Upper lobe of left lung (tissue), 6 donors: ENCODE results near the gene ARL4D. TPM values are rescaled to one million over a fixed set of nuclear protein-coding genes. Genes with fewer than 3 reads are reported as not detected.

Experiments
- ATAC-seq, 2 donors: fragments of 200-7000 bp; cut with Tn5 transposase; one replicate each; pipeline ENCODE4 v1.9.1; 2022; ENCODE audit warnings: mild to moderate bottlenecking in 2 of 2, moderate library complexity in 2 of 2; ENCODE audit not compliant: low FRiP score in 2 of 2
- DNase-seq, 2 donors: peaks; one replicate each; pipeline ENCODE4 v3.0.0-alpha.2; 2019 to 2020
- H3K27ac ChIP-seq, 4 donors: fragments of 200-600 bp; sonication (generic); one replicate each; pipeline ENCODE4 v1.5.1; 2016 to 2019
- H3K27me3 ChIP-seq, 4 donors: fragments of 200-600 bp; sonication (generic); one replicate each; pipeline ENCODE4 v1.5.1; 2017 to 2019
- H3K36me3 ChIP-seq, 4 donors: fragments of 200-600 bp; sonication (generic); one replicate each; pipeline ENCODE4 v1.5.1; 2016 to 2019
- H3K4me1 ChIP-seq, 4 donors: fragments of 200-600 bp; sonication (generic); one replicate each; pipeline ENCODE4 v1.5.1; 2018 to 2019
- H3K4me3 ChIP-seq, 4 donors: fragments of 200-600 bp; sonication (generic); one replicate each; pipeline ENCODE4 v1.5.1; 2017 to 2019; ENCODE audit warnings: mild to moderate bottlenecking in 2 of 4, moderate library complexity in 1 of 4
- H3K9me3 ChIP-seq, 4 donors: fragments of 200-600 bp; sonication (generic); one replicate each; pipeline ENCODE4 v1.5.1; 2018 to 2019
- CTCF ChIP-seq, 6 experiments: fragments of 450-650 bp in 4 of 6; fragments of 200-600 bp in 2 of 6; sonication (generic) in 2 of 6; IDR thresholded peaks; one replicate each; pipeline ENCODE4 v1.5.1; 2016 to 2019; ENCODE audit warnings: antibody characterized with exemption in 6 of 6
- EP300 ChIP-seq, 4 donors: sonication (generic); formaldehyde crosslinking; IDR thresholded peaks; one replicate each; pipeline ENCODE4 v1.5.1; 2017; ENCODE audit warnings: antibody characterized with exemption in 4 of 4, control low read depth in 2 of 4
- POLR2A ChIP-seq, 4 donors: fragments of 450-650 bp; IDR thresholded peaks; one replicate each; pipeline ENCODE4 v1.5.1; 2016 to 2017; ENCODE audit warnings: antibody characterized with exemption in 4 of 4, mild to moderate bottlenecking in 2 of 4
- POLR2AphosphoS5 ChIP-seq, 2 donors: sonication (generic); formaldehyde crosslinking; IDR thresholded peaks; one replicate each; pipeline ENCODE4 v1.5.1; 2017; ENCODE audit warnings: antibody characterized with exemption in 2 of 2
- WGBS, 2 donors: methylation state at CpG; one replicate each; pipeline ENCODE4 v1.1.5; 2017 to 2018; 5-methylcytosine and 5-hydroxymethylcytosine counted together
- total RNA-seq, 6 donors: library from RNA; depleted of rRNA in 4 of 6; stranded (reverse); fragments of >200 nt in 4 of 6; gene quantifications; one replicate each; pipeline versions ENCODE4 v1.1.0 to v1.2.1, GENCODE V29; 2016 to 2021
- donor health status: DM: no; HTN: no; CAD: no; lungs with moderate emphysema.
- donor health status: DM: no; HTN: yes; CAD: no; lungs with severe emphysema.

Gene ARL4D
- total RNA-seq, 6 donors from 2014 or later = 6.5 to 24.2 (median 9.4) TPM

DNA sequence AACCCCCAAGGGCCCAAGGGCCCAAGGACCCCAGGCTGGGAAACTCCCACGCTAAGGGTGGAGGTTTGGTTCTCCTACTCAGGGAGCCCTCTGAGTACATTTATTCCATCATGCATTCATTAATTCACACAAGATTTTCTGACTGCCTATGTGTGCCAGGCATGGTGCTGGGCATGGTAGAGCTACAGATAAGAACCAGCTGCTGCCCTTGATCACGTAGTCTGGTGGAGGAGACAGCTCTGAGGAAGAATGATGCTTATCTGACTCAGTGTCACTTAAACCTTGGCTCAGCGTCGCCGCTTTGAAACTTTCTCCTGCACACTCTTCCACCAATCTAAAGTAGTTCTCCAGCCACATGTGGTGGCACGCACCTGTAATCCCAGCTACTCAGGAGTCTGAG is 3.6 kb upstream of the ARL4D start:
- H3K36me3 ChIP-seq = peaks cover 0 to 3% (median 0%) of the 10 kb centered on the region in 4 donors
- no peak overlapping the region for H3K4me3 ChIP-seq
- peaks cover 16 to 41% (median 27%) of the 10 kb centered on the region in 4 donors for H3K4me1 ChIP-seq
- no peak for ATAC-seq
- TF ChIP-seq EP300 (IDR thresholded peaks at IDR 0.05) (no peak), CTCF (IDR thresholded peaks at IDR 0.05) (no peak), POLR2AphosphoS5 (IDR thresholded peaks at IDR 0.05) (no peak), POLR2A (IDR thresholded peaks at IDR 0.05) (no peak)
- no peak for DNase-seq
- no peaks in the 10 kb centered on the region for H3K27me3 ChIP-seq
- 93 to 95% methylated on average over 6 of the region's 6 CpGs for WGBS, 2 donors
- no peaks in the 10 kb centered on the region for H3K9me3 ChIP-seq
- peak overlapping the region in 1 of 4 donors; percentile 74 for H3K27ac ChIP-seq

GRCh38 chr17:43396491-43397060 is 2.2 kb upstream of the ARL4D start:
- DNase-seq (no peak), ATAC-seq (no peak)
- Histone ChIP-seq H3K4me3 (no peak overlapping the region), H3K36me3 (peaks cover 0 to 6% (median 0%) of the 10 kb centered on the region in 4 donors), H3K27me3 (no peaks in the 10 kb centered on the region), H3K4me1 (peaks cover 27 to 53% (median 38%) of the 10 kb centered on the region in 4 donors), H3K9me3 (no peaks in the 10 kb centered on the region), H3K27ac (peak overlapping the region in 3 of 4 donors; percentile 1 to 94 (median 62))
- WGBS, 2 donors = 62 to 64% methylated on average over 5 of the region's 5 CpGs
- peak in 1 of 2 donors; percentile 23 for TF ChIP-seq POLR2AphosphoS5 (IDR thresholded peaks at IDR 0.05)
- TF ChIP-seq POLR2A (IDR thresholded peaks at IDR 0.05) = no peak
- no peak for TF ChIP-seq EP300 (IDR thresholded peaks at IDR 0.05)

GRCh38 chr17:43399839-43400328 is 1.1 kb downstream of the ARL4D start:
- Histone ChIP-seq H3K4me1 (peaks cover 25 to 49% (median 30%) of the 10 kb centered on the region in 4 donors), H3K4me3 (peak overlapping the region; percentile 27 to 88 (median 73)), H3K36me3 (peaks cover 0 to 9% (median 0%) of the 10 kb centered on the region in 4 donors), H3K9me3 (no peaks in the 10 kb centered on the region), H3K27ac (peak overlapping the region; percentile 70 to 94 (median 89)), H3K27me3 (no peaks in the 10 kb centered on the region)
- peak in 1 of 2 donors; percentile 14 for ATAC-seq
- TF ChIP-seq POLR2AphosphoS5 (IDR thresholded peaks at IDR 0.05) (no peak), POLR2A (IDR thresholded peaks at IDR 0.05) (no peak), EP300 (IDR thresholded peaks at IDR 0.05) (no peak), CTCF (IDR thresholded peaks at IDR 0.05) (no peak)
- WGBS, 2 donors = 59 to 79% methylated on average over 14 to 28 of the region's 28 CpGs
- DNase-seq = peak; percentile 39 to 77

DNA sequence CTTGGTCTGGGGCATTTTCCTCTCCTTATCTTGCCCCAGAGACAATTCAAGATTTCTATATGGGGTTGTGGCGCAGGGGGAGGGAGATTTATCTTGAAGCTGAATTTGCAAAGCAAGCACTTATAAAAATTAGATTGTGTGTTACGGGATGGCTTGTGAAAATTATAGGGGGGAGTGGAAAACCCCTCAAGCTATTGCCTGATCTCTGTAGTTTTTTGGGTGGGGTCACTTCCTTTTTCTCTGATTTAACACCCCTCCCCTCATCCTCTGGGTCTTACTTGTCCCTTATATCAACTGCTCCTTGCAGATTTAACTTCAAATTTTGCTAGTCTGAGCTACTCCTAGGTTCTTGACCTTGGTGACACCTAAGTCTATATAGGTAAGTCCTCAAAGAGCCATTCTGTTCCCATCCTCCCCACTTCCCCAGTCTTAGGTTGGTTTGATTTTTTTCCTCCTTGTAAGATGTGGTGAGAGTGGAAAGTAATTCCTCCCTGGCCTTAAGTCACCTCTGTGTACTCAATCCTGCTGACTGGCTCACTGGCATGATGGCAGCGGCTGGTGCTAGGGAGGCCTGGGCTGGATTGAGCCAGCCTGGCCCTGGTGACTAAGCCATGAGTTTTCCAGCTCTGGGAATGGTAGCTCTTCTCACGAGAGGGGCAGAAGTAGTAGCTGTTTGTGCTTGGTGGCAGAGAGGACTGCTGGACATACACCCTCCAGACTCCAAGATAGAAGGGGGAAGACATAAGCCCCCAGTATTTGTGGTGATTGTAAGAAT is 2.3 kb downstream of the ARL4D start:
- Histone ChIP-seq H3K4me1 (peaks cover 25 to 46% (median 28%) of the 10 kb centered on the region in 4 donors), H3K4me3 (peak overlapping the region in 3 of 4 donors; percentile 65 to 88 (median 81)), H3K36me3 (peaks cover 0 to 9% (median 0%) of the 10 kb centered on the region in 4 donors), H3K27me3 (no peaks in the 10 kb centered on the region), H3K27ac (peak overlapping the region in 2 of 4 donors; percentile 31 to 42), H3K9me3 (no peaks in the 10 kb centered on the region)
- no peak for TF ChIP-seq POLR2AphosphoS5 (IDR thresholded peaks at IDR 0.05)
- no peak for TF ChIP-seq CTCF (IDR thresholded peaks at IDR 0.05)
- TF ChIP-seq POLR2A (IDR thresholded peaks at IDR 0.05) = no peak
- no peak for TF ChIP-seq EP300 (IDR thresholded peaks at IDR 0.05)
- ATAC-seq (peak in 1 of 2 donors; percentile 63), DNase-seq (peak in 1 of 2 donors; percentile 69)
- WGBS, 2 donors = 53 to 62% methylated on average over 4 of the region's 4 CpGs

DNA sequence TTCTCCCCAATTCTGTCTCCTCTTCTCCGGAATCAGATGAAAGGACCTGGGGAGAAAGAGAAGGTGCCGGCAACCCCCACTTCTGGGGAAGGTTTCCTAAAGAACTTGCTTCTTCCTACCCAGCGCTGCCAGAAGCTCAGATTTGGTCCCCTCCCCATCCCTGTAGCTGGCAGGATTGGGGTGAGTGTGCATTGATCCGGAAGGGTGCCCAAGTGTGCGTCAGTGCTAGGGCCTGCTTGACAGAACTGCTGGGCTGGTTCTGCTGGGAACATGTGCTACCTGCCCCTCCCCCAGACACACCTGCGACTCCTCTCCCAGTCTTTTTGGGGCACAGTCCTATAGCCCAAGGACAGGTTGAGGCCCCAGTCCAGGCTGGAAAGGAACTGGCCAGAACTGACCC is 3.3 kb downstream of the ARL4D start:
- DNase-seq (no peak), ATAC-seq (no peak)
- WGBS, 2 donors = 78 to 100% methylated on average over 5 to 6 of the region's 6 CpGs
- Histone ChIP-seq H3K36me3 (peaks cover 0 to 9% (median 0%) of the 10 kb centered on the region in 4 donors), H3K4me1 (peaks cover 19 to 41% (median 28%) of the 10 kb centered on the region in 4 donors), H3K27ac (peak overlapping the region in 2 of 4 donors; percentile 31 to 42), H3K27me3 (no peaks in the 10 kb centered on the region), H3K4me3 (peak overlapping the region in 1 of 4 donors; percentile 88), H3K9me3 (no peaks in the 10 kb centered on the region)
- TF ChIP-seq EP300 (IDR thresholded peaks at IDR 0.05) (no peak), POLR2AphosphoS5 (IDR thresholded peaks at IDR 0.05) (no peak), CTCF (IDR thresholded peaks at IDR 0.05) (no peak), POLR2A (IDR thresholded peaks at IDR 0.05) (no peak)
